Gastroesophageal sphincter (tissue), 3 donors: Measurements from ENCODE around the gene SIGLEC7.

Experiments
- POLR2AphosphoS5 ChIP-seq: sonication (generic); formaldehyde crosslinking; IDR thresholded peaks from one replicate; pipeline ENCODE4 v1.6.1; 2017; ENCODE audit warnings: antibody characterized with exemption
- TF ChIP-seq, protein P1 (sequence below), 4 experiments: fragments of 200-600 bp in 2 of 4; fragments of 450-650 bp in 2 of 4; sonication (generic) in 1 of 4; IDR thresholded peaks; one replicate each; pipeline ENCODE4 v1.5.1; 2017 to 2019; ENCODE audit warnings: antibody characterized with exemption in 4 of 4, mild to moderate bottlenecking in 2 of 4, moderate library complexity in 2 of 4

- TF ChIP-seq, protein P1, sequence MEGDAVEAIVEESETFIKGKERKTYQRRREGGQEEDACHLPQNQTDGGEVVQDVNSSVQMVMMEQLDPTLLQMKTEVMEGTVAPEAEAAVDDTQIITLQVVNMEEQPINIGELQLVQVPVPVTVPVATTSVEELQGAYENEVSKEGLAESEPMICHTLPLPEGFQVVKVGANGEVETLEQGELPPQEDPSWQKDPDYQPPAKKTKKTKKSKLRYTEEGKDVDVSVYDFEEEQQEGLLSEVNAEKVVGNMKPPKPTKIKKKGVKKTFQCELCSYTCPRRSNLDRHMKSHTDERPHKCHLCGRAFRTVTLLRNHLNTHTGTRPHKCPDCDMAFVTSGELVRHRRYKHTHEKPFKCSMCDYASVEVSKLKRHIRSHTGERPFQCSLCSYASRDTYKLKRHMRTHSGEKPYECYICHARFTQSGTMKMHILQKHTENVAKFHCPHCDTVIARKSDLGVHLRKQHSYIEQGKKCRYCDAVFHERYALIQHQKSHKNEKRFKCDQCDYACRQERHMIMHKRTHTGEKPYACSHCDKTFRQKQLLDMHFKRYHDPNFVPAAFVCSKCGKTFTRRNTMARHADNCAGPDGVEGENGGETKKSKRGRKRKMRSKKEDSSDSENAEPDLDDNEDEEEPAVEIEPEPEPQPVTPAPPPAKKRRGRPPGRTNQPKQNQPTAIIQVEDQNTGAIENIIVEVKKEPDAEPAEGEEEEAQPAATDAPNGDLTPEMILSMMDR (IDR thresholded peaks at IDR 0.05), result no peak
- no peak for TF ChIP-seq POLR2AphosphoS5
Measured at GRCh38 chr19:51201712-51202111, 59.6 kb downstream of the SIGLEC7 start.
